Measurements from ENCODE around the gene RNPC3.
A peak's percentile ranks its signal among the peaks of the same experiment; 100 is the strongest.
"Not testable (repeated sequence)": the region's sequence is repeated elsewhere in the genome, so short reads cannot be mapped to it uniquely, and the experiment has no call there.

RNPC3 gene

DNA sequence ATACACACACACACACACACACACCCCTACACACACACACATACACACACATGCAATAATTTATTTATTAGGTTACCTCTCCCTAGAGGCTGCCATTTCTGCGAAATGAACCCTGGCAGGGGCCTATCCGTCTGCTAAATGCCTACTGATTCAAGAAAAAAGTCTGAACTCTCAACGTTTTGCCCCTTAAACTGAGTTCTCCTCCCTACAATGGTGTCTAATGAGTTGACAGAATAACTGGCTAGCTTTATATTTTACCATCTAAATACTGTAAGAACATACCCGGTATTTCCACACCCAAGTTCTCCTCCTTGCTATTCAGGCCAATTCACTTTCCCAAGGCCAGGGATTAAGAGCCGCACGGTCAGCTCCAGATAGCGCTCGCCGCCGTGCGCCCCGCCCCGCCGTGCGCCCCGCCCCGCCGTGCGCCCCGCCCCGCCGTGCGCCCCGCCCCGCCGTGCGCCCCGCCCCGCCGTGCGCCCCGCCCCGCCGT is 339 bp upstream of the RNPC3 start:
- peak overlapping the region; percentile 78 for H3K27ac Mint-ChIP-seq
- peaks cover 36% of the 10 kb centered on the region for H3K36me3 Mint-ChIP-seq (ENCODE audit: low read depth)
- peaks cover 2% of the 10 kb centered on the region for H3K9me3 Mint-ChIP-seq
- H3K4me3 Mint-ChIP-seq, result peak overlapping the region; percentile 90
- H3K27me3 Mint-ChIP-seq, result no peaks in the 10 kb centered on the region
- H3K4me1 Mint-ChIP-seq (ENCODE audit: low read depth), result peaks cover 46% of the 10 kb centered on the region

DNA sequence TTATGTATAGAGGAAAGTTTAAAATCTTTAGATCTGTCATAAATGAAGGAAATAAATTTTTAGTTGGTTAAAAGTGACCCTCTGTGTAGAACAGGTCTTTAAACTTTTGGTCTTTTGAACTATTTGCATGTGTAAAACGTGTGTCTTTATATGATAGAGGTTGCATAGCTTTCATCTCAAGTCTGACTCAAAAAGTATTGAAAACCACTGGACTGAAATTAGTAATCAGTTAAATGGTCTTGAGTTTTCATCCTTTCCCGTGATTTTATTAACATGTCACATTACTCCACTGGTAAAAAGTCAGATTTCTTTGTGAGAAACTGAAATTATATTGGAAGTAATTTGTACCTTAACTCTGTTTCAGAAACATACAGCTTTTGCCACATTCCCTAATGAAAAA is 1.8 kb downstream of the RNPC3 start:
- Mint-ChIP-seq H3K9me3 (peaks cover 5% of the 10 kb centered on the region), H3K27me3 (no peaks in the 10 kb centered on the region), H3K36me3 (ENCODE audit: low read depth) (peaks cover 57% of the 10 kb centered on the region), H3K4me3 (peak overlapping the region; percentile 99), H3K27ac (peak overlapping the region; percentile 88), H3K4me1 (ENCODE audit: low read depth) (peaks cover 67% of the 10 kb centered on the region)

DNA sequence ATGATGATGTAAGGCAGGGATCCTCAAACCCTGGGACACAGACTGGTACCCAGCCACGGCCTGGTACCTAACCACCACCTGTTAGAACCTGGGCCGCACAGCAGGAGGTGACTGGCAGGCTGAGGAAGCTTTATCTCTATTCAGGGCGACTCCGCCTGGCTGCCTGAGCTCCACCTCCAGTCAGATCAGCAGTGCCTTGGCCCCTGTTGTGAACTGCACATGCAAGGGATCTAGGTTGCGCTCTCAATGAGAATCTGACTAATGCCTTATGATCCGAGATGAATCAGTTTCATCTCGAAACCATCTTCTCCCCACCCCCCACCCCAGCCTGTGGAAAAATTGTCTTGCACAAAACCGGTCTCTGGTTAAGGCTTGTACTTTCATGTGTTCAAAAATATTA is 4.2 kb downstream of the RNPC3 start:
- peak overlapping the region; percentile 84 for H3K27ac Mint-ChIP-seq
- H3K27me3 Mint-ChIP-seq, result no peaks in the 10 kb centered on the region
- peaks cover 75% of the 10 kb centered on the region for H3K4me1 Mint-ChIP-seq (ENCODE audit: low read depth)
- peaks cover 68% of the 10 kb centered on the region for H3K36me3 Mint-ChIP-seq (ENCODE audit: low read depth)
- peaks cover 5% of the 10 kb centered on the region for H3K9me3 Mint-ChIP-seq
- peak overlapping the region; percentile 24 for H3K4me3 Mint-ChIP-seq

DNA sequence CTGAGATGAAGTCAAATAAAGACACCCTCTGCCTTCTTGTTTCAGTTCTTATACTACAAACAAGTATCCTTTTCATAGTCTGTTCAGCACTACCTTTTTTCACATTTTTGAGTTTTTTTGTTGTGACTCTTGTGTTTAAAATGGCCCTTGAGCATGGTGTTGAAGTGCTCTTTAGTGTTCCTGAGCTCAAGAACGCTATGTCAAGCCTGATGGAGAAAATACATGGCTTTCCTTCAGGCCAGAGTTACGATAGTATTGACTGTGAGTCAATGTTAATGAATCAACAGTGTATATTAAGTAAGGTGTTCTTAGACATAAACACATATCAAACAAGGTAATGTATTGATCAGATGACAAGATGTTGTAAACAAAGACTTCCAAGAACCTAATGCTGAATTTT is 12.7 kb downstream of the RNPC3 start:
- Mint-ChIP-seq H3K4me1 (ENCODE audit: low read depth) (peaks cover 8% of the 10 kb centered on the region), H3K36me3 (ENCODE audit: low read depth) (peaks cover 71% of the 10 kb centered on the region), H3K27ac (no peak overlapping the region), H3K4me3 (no peak overlapping the region), H3K9me3 (no peaks in the 10 kb centered on the region), H3K27me3 (no peaks in the 10 kb centered on the region)

DNA sequence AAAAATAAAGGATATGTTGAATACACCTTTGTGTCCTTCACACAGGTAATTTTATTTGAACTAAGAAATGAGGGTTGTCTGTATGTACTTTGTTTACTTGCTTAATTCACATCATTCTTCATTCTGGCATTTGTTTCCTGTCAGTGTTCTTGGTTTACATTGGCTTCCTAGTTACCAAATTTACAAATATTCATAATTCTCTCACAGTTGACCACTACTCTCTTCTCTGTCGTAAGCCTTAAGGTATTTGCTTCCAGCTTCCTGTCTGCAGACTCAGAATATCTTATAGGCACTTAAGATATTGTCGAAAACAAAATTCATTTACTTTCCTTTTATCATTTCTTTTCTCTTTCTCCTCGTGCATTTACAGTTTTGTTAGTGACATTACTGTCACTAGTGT is 15.9 kb downstream of the RNPC3 start:
- Mint-ChIP-seq H3K27me3 (no peaks in the 10 kb centered on the region), H3K27ac (peak overlapping the region; percentile 45), H3K36me3 (ENCODE audit: low read depth) (peaks cover 76% of the 10 kb centered on the region), H3K9me3 (no peaks in the 10 kb centered on the region), H3K4me3 (no peak overlapping the region), H3K4me1 (ENCODE audit: low read depth) (no peaks in the 10 kb centered on the region)

DNA sequence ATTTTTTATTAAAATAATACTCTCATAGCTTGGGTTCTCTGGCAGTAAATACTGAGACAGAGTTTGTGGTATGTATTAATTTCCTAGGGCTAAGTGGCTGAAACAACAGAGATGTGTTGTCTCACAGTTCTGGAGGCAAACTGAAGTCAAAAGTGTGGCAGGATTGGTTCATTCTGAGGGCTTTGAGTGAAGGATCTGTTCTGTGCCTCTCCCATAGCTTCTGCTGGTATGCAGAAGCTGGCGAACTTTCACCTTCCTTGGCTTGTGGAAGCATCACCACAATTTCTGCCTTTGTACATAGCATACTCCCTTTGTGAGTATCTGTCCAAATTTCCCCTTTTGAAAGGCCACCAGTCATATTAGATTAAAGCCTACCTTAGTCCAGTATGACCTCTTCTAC is 21.0 kb downstream of the RNPC3 start:
- Mint-ChIP-seq H3K9me3 (no peaks in the 10 kb centered on the region), H3K27me3 (no peaks in the 10 kb centered on the region), H3K27ac (no peak overlapping the region), H3K4me3 (no peak overlapping the region), H3K36me3 (ENCODE audit: low read depth) (peaks cover 82% of the 10 kb centered on the region), H3K4me1 (ENCODE audit: low read depth) (no peaks in the 10 kb centered on the region)

DNA sequence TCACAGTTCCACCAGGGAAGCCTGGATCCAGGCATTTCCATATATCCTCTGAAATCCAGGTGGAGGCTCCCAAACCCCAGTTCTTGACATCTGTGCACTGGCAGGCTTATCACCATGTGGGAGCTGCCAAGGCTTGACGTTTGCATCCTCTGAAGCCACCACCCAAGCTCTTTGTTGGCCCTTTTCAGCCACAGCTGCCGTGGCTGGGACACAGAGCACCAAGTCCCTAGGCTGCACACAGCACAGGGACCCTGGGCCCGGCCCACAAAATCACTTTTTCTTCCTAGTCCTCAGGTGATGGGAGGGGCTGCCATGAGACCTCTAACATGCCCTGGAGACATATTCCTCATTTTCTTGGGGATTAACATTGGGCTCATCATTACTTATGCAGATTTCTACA is 22.3 kb downstream of the RNPC3 start:
- no peaks in the 10 kb centered on the region for H3K27me3 Mint-ChIP-seq
- H3K4me1 Mint-ChIP-seq (ENCODE audit: low read depth), result no peaks in the 10 kb centered on the region
- H3K36me3 Mint-ChIP-seq (ENCODE audit: low read depth), result peaks cover 80% of the 10 kb centered on the region
- H3K4me3 Mint-ChIP-seq, result no peak overlapping the region
- no peaks in the 10 kb centered on the region for H3K9me3 Mint-ChIP-seq
- H3K27ac Mint-ChIP-seq, result no peak overlapping the region

DNA sequence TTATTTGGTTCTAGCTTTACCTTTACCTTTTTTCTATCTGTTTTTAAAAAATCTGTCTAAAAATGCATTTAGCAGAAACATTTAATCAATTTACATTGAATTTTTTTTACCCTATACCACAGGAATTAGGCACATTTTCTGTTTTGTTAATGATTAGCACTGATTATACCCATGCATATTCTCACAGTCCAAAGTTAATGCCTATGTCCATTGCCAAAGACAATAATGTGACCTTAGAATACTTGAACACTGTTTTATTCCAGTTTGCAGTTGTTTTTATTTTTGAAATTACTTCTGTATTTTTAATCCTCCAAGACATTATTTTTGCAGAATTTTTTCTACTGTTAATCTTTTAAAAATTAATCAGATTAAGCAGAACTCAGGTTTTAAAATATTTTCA is 34.9 kb downstream of the RNPC3 start:
- H3K27me3 Mint-ChIP-seq, result no peaks in the 10 kb centered on the region
- H3K36me3 Mint-ChIP-seq (ENCODE audit: low read depth), result peaks cover 26% of the 10 kb centered on the region
- H3K4me3 Mint-ChIP-seq, result no peak overlapping the region
- H3K9me3 Mint-ChIP-seq, result no peaks in the 10 kb centered on the region
- peaks cover 4% of the 10 kb centered on the region for H3K4me1 Mint-ChIP-seq (ENCODE audit: low read depth)
- H3K27ac Mint-ChIP-seq, result no peak overlapping the region

DNA sequence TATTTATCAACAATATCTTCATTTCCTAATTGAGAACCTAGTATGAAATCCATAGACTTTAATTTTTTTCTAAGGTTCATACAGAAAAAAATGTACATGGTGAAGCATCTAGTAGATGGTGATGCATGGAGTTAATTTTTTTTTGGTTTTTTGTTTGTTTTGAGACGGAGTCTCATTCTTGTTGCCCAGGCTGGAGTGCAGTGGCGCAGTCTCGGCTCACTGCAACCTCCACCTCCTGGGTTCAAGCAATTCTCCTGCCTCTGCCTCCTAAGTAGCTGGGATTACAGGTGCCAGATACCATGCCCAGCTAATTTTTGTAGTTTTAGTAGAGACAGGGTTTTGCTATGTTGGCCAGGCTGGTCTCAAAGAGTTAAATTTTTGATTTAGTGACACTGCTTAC is 35.6 kb downstream of the RNPC3 start:
- H3K27ac Mint-ChIP-seq; H3K4me3 Mint-ChIP-seq; H3K4me1 Mint-ChIP-seq (ENCODE audit: low read depth); H3K27me3 Mint-ChIP-seq; H3K9me3 Mint-ChIP-seq: not testable (repeated sequence)
- peaks cover 19% of the 10 kb centered on the region for H3K36me3 Mint-ChIP-seq (ENCODE audit: low read depth)

DNA sequence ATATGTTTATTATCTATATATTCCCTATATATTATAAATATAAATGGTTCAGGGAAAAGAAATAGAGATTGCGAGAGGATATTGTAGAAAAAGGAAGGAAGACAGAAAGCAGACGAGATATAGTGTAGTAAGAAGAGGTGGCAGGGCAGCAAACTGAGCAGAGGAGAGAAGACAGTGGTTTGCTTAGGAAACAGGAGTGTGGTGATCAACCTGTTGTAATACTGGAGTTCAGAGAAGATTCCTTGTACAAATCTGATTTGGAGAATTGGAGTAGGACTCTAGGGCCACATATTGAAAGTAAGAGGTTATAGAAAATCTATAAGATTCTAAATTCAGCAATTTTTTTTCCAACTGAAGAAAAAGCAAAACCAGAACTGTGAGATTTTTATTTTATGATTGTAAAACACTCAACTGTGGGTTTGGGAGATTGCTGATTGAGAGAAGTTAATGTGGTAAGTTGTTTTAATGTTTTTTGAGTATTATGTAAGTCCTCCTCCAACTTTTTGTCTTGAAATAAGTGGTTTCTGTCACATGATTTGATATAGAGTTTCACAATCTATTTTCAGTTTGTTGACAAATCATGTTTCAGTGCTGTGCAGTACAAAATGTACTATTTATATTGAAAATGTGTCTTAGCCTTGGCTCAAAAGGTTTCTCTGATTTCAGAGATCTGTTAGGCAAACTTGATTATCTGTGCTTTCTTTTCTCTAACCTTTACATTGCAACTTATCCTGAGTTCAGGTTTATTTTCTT is 36.3 kb downstream of the RNPC3 start:
- Mint-ChIP-seq H3K9me3 (no peaks in the 10 kb centered on the region), H3K36me3 (ENCODE audit: low read depth) (peaks cover 12% of the 10 kb centered on the region), H3K27me3 (no peaks in the 10 kb centered on the region), H3K4me3 (no peak overlapping the region), H3K4me1 (ENCODE audit: low read depth) (peaks cover 4% of the 10 kb centered on the region), H3K27ac (no peak overlapping the region)

DNA sequence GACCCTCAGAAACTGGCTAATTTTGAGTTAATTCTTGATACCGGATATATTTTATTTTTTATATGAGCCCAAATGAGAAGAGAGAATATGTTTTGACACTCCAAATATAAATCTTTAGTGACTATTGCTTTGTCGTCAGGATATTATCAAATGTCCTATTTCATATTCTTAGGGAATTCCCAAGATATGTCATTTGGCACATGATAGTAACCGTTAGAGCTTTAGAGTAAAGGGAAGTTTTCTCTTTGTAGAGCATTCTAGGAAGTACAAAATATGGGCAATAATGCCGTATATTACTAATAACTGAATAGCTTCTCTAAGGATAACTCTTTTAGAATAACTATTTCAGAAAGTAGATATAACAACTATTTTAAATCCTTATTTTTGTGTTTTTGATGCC is 37.6 kb downstream of the RNPC3 start:
- Mint-ChIP-seq H3K36me3 (ENCODE audit: low read depth) (peaks cover 10% of the 10 kb centered on the region), H3K9me3 (no peaks in the 10 kb centered on the region), H3K27me3 (no peaks in the 10 kb centered on the region), H3K4me1 (ENCODE audit: low read depth) (peaks cover 4% of the 10 kb centered on the region), H3K27ac (no peak overlapping the region), H3K4me3 (no peak overlapping the region)

DNA sequence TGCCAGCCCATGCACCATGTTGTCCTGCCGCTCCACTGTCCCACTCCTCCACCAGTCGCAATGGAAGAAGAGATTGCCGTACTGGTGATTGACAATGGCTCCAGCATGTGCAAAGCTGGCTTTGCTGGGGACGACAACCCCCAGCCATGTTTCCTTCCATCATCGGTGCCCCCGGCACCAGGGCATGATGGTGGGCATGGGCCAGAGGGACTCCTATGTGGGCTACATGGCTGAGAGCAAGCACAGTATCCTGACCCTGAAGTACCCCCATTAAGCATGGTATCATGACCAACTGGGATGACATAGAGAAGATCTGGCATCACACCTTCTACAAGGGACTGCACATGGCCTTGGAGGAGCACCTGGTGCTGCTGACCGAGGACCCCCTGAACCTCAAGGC is 44.0 kb downstream of the RNPC3 start:
- Mint-ChIP-seq H3K4me3 (no peak overlapping the region), H3K9me3 (peaks cover 3% of the 10 kb centered on the region), H3K4me1 (ENCODE audit: low read depth) (no peaks in the 10 kb centered on the region), H3K27ac (no peak overlapping the region), H3K27me3 (no peaks in the 10 kb centered on the region), H3K36me3 (ENCODE audit: low read depth) (peaks cover 20% of the 10 kb centered on the region)

DNA sequence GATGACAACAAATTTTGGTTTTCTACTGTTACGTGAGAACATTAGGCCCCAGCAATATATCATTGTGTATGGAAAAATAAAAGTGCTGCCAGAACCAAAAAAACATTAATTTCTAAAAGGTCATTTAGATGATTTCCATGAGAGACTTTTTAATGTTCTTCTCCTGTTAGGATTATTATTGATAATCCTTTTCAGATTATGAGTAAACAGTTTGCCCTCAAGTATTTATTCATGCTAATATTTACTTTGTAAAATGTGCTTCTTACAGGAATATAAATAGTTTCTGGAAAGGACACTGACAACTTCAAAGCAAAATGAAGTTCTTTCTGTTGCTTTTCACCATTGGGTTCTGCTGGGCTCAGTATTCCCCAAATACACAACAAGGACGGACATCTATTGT is 45.8 kb downstream of the RNPC3 start, which contains the start of gene AMY2B:
Gene AMY2B, plus strand, starts transcription at position 301 of the 400 bp plus-strand sequence. Its CDS starts 14 bp downstream, at position 315.
- H3K27ac Mint-ChIP-seq; H3K4me1 Mint-ChIP-seq (ENCODE audit: low read depth); H3K27me3 Mint-ChIP-seq; H3K4me3 Mint-ChIP-seq; H3K9me3 Mint-ChIP-seq: not testable (repeated sequence)
- H3K36me3 Mint-ChIP-seq (ENCODE audit: low read depth), result peaks cover 20% of the 10 kb centered on the region

DNA sequence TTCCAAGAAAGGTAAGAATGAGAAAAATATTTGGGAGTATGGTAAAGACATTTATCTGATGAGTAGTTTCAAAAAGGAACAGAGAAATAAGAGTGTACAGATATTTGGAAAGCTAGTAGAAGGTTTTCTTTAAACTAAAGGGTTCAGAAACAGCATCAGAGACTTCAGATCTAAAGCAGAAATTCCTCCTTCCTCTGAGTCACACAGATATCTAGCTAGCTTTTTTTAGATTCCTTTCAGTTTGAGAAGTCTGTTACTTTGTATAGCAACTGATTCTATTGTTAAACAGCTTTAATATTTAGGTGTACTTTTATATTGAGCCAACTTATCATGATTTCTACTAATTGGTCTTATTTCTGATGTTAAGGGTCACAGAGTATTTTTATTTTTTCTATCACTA is 50.6 kb downstream of the RNPC3 start:
- Mint-ChIP-seq H3K27ac (no peak overlapping the region), H3K36me3 (ENCODE audit: low read depth) (peaks cover 17% of the 10 kb centered on the region), H3K27me3 (no peaks in the 10 kb centered on the region), H3K4me3 (no peak overlapping the region), H3K9me3 (no peaks in the 10 kb centered on the region), H3K4me1 (ENCODE audit: low read depth) (peaks cover 5% of the 10 kb centered on the region)

DNA sequence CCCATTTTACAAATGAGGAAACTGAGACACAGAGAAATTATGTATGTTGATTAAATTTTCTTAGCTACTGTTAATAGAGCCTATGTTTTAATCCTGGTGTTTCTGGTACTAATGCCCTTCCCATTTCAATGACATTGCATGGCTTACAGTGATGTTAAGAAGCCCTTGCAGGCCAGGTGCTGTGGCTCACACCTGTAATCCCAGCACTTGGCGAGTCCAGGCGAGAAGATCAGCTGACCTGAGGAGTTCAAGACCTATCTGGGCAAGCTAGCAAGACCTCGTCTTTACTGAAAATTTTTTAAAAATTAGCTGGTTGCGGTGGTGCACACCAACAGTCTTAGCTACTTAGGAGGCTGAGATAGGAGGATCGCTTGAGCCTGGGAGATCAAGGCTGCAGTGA is 51.3 kb downstream of the RNPC3 start:
- not testable (repeated sequence) for H3K9me3 Mint-ChIP-seq; H3K27ac Mint-ChIP-seq; H3K27me3 Mint-ChIP-seq; H3K4me1 Mint-ChIP-seq (ENCODE audit: low read depth); H3K4me3 Mint-ChIP-seq
- H3K36me3 Mint-ChIP-seq (ENCODE audit: low read depth), result peaks cover 16% of the 10 kb centered on the region

DNA sequence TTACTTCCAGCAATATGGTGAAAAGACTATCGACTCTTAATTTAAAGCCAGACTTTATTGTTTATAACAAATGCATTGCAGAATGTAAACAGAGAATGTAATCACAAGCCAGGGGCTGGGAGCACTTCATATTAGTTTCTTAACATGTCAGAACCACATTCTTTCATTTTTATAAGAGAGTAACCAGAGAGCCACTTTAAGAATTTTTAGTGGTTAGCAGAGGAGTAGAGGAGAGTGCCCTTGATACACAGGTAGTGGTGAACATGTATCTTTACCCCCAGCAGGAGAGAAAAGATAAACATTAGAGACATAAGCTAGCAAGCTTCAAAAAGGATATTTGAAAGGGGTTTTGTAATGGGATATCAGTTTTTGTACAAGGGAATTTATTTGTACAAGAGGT is 57.0 kb downstream of the RNPC3 start:
- peaks cover 8% of the 10 kb centered on the region for H3K36me3 Mint-ChIP-seq (ENCODE audit: low read depth)
- no peak overlapping the region for H3K4me3 Mint-ChIP-seq
- H3K27ac Mint-ChIP-seq, result no peak overlapping the region
- no peaks in the 10 kb centered on the region for H3K9me3 Mint-ChIP-seq
- H3K4me1 Mint-ChIP-seq (ENCODE audit: low read depth), result no peaks in the 10 kb centered on the region
- no peaks in the 10 kb centered on the region for H3K27me3 Mint-ChIP-seq
